Left hindlimb (tissue), 1 donor: ENCODE measurements around the gene GAK.
A peak's percentile ranks its signal among the peaks of the same experiment; 100 is the strongest.
"Not testable (repeated sequence)": the region's sequence is repeated elsewhere in the genome, so short reads cannot be mapped to it uniquely, and the experiment has no call there.

ENCODE experiments used
- DNase-seq: peaks from one replicate; pipeline ENCODE4 v3.0.0-alpha.2; 2018

Gene GAK

DNA sequence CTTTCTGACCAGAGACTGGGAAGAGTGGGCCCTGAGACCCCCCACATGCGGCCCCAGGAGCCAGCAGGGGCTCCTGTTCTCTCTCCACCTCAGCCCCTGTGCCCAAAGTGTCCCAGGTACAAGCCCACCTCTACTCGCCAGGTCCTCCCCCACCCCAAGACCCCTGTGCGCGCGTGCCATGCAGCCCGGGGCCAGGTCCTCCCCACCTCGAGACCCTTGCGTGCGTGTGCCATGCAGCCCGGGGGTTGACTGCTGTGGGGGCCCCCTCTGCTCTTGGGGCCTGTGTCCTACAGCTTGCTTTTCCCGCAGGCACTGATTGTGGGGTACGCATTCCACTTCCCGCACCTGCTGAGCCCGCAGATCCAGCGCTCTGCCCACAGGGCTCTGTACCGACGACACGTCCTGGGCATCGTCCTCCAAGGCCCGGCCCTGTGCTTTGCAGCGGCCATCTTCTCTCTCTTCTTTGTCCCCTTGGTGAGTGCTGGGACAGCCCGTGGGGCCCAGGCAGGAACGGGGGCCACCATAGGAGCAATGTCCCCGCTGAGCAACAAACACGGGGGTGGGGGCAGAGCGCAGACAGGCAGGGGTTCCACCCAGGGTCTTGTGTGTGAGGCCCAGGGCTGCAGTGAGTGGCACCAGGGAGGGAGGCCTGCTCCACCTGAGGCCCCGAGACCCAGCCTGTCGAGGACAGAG, 20.9 kb upstream of the GAK start:
- peak; percentile 24 for DNase-seq

DNA sequence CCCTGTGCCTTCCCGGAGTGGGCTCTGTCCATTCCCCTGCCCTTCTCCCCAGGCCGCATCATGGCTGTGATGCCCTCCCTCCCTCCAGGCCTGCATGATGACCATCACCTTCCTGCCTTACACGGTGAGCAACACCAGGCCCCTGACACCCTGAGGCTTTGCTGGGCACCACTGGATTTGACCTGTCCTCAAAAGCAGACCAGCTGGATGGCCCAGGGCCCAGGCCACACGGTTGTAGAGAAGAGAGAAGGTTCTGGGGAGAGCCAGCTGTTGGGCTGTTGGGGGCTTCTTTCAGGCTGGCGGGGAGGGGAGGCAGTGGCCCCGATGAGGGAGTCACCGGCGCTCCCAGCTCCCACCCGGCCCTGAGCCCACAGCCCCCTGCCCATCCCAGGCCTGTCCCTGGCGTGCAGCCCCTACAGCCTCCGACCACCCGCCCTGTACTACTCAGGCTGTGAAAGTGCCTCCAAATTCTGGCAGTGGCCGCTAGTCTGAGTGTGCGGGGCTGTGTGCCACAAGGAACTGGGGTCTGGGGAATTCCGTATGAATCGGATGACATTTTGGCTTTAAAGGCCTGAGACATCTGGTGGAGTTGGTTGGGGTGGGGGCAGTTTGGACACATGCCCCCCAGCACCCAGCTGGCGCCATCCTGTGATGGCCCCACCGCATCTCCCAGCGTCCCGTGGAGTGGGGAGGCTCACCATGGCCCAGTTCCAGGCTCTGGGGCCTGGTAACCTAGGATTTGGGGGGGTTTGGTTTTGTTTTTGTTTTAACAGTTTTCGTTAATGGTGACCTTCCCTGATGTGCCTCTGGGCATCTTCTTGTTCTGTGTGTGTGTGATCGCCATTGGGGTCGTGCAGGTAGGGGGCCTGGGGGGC, 19.7 kb upstream of the GAK start:
- peak; percentile 21 for DNase-seq

DNA sequence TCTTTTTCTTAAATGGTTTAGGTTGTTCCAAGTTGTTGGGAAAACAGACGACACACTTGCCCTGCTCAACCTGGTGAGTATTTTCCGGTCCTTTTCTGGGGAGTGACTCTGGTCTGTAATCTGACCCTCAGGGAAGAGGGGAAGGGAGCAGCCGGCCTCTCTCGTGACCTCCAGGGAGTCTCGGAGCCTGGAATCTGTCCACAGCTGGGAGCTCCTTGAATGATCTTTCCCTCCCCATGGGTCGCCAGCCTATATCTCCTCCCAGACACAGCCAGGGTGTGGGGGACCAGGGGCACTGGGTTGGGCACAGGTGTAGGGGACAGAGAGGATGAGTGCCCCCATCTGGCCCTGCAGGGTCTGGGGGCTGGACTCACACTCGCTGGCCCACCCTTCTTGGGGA, 19.1 kb upstream of the GAK start:
- peak; percentile 14 for DNase-seq

DNA sequence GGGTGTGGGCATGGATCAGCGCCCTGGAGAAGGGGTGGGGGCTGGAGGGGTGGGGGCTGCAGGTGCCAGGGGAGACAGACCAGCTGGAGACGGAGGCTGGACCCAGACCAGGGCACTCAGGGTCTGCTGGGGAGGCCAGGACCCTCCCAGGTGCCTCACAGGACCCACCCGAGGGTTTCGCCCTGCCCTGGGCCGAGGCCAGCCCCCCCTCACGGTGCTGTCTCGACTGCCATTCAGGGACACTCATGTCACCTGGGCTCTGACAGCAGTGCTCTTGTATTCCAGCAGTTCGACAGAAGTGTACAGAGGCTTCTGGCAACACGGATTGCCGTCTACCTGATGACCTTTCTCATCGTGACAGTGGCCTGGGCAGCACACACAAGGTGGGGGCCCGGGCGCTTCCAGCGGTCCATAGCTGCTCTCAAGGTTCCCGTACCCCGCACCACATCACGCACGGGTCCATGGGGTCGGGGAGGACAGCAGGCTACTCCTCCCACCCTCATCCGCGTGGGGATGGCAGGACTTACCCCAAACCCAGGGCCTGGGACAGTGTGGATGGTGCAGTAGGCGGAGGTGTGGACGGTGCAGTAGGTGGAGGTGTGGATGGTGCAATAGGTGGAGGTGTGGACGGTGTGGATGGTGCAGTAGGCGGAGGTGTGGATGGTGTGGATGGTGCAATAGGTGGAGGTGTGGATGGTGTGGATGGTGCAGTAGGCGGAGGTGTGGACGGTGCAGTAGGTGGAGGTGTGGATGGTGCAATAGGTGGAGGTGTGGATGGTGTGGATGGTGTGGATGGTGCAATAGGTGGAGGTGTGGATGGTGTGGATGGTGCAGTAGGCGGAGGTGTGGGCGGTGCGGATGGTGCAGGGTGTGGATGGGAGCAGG, 18.3 kb upstream of the GAK start:
- peak; percentile 17 for DNase-seq

DNA sequence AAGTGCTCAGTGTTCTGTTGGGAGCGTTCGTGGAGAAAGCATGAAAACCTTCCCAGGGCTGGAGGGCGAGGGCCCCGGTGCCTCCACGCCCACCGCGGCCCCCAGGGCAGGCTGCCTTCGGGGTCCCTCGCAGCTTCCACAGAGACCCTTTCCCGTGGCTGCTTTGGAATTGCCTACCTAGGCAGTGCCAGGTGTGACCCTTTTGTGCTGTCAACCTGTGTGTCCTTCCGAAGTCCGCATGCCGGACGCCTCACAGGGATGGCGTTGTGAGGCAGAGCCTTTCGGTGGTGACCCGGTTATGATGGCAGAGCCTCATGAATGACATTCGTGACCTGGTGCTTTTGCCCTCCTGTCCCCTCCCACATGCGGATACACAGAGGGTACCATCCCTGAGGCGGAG, 17.5 kb upstream of the GAK start:
- peak; percentile 17 for DNase-seq

DNA sequence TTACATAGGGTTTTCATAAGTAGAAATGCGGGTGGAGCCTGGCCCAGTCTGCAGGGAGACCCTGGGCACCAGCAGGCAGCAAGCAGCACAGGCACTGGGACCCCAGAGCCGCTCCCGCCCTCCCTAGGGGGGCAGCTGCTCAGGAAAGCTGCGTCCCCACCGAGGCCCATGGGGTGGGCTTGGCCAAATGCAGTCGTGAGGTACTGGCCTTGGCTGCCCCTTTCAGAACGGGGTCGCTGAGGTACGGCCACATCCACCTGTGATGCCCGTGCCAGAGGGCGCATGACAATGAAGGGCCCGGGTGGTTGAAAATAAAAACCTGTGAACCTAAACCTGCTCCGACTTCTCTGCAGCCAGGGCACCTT, 16.8 kb upstream of the GAK start:
- DNase-seq: peak; percentile 21

DNA sequence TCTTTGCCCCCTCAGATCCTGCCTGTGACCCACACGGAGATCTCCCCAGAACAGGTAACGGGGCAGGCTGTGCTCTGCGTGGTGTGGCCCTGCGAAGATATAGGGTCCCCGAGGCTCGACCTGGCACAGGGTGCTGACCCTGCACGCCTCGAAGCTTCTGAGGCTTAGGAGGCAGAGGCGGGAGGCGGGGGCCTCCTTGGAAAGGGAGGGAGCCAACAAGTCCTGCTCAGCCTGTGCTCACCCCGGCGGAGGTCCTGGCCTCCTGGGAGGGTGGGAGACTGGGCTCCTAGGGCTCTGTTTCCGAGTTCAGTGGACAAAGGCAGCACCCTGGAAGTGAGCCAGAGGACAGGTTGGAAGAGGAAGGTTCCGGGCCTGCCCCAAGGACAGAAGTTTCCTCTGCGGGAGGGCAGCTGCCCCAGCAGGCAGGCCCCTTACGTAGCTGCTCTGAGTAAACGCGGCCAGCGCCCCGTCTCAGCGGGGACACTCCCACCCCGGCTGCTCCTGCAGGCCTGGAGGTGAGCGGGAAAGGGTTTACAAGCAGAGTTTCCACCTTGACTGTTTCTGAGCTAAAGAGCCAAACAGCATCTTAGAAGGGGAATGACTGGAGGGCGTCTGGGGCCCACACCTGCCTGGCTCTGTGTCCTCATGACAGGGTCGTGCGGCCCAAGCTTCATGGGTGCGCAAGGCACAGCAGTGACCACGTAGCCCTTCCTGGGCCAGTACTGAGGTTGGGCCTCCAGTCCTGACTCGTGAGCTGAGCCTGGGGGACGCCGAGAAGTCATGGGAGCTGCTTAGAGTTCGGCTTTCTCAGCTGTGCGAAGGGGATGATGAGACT, 16.2 kb upstream of the GAK start:
- DNase-seq: peak; percentile 29

DNA sequence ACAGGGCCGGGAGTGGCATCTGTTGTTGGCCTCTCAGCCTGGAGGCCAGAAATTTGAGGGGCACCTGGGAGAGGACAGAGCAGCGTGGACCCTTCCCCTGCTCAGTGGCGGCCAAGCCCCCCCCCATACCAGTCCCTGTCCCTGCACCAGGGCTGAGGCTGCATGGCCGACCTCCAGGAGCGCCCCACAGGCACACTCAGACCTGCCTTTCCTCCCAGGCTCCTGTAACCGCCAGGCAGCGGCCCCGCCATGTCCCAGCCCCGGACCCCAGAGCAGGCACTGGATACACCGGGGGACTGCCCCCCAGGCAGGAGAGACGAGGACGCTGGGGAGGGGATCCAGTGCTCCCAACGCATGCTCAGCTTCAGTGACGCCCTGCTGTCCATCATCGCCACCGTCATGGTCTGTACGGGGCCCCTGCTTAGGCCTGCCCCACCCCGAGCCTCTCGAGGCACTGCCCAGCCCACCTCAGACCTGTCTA, 15.4 kb upstream of the GAK start:
- no peak for DNase-seq

DNA sequence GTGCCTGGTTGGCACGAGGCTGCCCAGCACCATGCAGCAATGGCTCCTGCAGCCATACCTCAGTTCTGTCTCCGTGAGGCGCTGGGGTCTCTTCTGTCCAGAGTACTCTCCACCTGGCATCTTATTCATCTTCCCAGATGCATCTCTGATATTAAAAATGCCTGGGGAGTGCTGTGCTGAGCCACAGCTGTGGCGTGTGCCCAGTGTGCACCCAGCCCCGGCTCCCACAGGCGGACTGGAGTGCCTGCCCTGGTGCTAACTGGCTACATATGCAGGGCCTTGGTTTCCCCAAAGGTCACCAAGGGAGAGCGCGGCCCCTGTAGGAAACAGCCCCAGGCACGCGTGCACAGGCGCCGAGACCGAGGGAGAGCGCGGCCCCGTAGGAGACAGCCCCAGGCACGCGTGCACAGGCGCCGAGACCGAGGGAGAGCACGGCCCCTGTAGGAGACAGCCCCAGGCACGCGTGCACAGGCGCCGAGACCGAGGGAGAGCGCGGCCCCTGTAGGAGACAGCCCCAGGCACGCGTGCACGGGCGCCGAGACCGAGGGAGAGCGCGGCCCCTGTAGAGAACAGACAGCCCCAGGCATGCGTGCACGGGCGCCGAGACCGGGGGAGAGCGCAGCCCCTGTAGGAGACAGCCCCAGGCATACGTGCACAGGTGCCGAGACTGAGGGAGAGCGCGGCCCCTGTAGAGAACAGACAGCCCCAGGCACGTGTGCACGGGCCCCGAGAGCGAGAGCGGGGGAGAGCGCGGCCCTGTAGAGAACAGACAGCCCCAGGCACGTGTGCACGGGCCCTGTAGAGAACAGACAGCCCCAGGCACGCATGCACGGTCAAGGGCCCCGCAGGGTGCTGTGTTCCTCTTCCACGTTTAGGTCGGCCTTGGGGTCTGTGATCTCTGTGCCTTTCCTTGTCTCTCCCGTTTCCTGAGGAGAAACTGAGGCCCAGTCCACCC, 14.7 kb upstream of the GAK start:
- peak; percentile 20 for DNase-seq

DNA sequence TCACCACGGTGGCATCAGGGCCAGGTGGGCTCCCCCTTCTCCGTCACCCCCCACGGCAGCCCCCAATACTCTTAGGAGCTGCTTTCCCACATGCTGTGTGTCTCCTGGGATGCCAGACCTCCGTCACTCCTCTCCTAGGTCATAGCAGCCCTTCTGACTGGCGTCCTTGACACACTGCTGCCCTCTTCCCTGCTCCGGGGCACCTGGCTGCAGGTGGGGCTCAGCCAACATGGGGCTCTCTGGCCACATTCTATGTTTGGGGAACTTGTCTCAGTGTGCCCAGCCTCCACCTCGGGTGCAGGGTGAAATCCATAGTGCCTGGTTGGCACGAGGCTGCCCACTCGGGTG, 14.0 kb upstream of the GAK start:
- DNase-seq: peak; percentile 22

DNA sequence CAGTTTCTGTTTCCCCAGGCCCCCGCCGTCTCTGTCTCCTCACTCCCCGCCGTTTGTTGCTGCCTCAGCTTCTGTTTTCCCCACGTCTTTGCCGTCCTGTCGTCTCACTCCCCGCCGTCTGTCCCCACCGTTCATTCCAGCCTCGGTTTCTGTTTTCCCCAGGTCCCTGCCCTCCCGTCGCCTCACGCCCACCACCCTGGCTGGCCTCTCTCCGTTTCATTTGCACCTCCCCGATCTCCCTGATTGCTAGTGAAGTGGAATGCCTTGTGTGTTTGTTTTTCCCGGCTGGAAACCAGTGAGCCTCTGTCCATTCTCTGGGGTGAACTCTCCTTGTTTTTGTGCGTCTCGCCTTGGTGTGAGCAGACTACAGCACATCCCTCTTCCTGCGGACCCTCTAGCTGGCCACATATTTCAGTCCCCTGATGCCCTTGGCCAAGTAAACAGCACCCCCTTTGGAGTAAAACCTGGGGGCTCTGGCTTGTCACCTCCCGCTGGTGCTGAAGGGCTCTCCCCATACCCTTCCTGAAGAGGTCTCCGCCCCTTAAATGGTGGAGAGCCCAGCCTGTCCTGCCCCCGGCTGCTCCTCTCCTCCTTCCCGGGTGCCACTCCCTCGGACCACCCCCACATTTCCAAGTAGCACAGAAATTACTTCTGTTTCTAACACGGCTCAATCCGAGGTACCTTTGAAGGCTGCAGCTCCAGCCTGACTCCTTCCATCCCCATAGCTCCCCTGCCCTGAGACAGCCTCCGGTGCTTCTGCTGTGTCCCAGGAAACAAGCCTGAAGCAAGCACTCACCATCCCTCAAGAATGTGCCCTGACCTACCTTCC, 13.4 kb upstream of the GAK start:
- DNase-seq: peak; percentile 8

DNA sequence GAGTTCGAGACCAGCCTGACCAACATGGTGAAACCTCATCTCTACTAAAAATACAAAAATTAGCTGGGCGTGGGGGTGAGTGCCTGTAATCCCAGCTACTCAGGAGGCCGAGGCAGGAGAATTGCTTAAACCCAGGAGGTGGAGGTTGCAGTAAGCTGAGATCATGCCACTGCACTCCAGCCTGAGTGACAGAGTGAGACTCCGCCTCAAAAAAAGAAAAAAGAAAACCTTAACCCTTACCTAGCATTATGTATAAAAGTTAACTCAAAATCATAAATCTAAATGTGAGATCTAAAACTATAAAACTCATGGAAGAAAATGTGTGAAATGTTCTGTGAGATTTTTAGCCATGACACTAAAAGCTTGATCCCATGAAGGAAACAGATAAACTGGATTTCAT, 7.4 kb upstream of the GAK start:
- not testable (repeated sequence) for DNase-seq

DNA sequence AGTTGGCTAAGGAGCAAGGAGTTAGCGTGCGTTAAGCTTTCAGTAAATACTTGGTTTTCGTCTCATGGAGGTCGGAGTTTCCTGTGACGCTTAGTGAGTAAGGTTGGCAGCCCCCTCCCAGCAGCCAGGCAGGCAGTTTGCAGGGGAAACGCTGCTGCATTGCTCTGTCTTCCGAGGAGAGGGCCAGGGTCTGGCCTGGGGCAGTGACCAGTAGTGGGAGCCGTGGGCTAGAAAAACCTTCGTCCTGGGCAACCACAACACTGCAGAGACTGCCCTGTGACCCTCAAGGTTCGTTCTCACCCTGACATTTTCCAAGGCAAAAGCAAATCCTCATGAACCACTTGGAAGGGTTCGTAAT, 576 bp upstream of the GAK start:
- no peak for DNase-seq

DNA sequence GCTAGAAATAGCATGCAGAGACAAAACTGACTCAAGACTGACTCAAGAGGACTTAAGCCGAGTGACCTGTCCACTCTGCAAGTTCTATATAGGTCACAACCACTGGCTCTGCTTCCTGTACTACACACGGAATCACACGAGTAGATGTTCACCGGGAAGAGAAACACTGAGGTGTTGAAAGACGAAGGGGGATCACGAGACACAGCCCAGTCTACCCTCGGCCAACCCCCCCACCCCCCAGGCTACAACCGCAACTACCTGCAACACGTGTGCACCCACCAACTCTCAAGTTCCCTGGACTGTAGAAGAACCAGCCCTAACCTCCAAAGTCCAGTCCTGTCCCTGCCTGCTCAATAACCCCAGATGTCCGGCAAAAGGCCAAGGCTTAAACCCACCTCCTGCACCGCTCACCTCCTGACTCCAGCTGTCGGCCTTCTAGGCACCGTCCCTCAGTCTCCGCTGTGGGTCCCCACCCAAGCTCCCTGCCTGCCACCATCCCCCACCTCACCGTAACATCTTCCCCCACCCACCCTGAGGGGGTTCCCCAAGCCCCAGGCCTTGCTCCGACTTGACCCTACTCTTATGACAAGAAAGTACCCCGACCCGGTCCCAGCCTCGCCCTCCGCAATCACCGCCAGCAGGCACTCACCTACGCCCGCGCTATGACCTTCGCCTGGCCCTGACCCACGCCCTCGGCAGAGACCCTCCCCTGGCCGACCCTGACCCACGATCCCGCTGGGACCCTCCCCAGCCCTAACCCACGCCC, 739 bp downstream of the GAK start:
- DNase-seq: peak; percentile 36

DNA sequence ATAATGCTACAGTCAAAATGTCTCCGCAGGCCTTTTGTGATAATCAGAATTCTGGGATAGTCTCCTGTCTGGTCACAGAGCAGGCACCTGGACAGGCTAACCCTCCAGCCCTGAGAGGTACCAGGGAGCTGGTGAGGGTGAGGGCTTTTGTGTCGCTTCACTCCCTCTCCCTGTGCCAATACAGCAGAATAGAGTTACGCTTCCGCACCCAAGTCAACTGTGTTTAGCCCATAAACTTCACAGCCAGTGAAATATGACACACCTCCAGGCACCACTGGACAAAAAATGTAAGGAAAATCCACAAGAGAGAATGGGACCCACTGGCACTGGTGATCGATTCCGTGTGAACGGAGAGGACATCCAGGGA, 1.3 kb downstream of the GAK start:
- peak; percentile 15 for DNase-seq

DNA sequence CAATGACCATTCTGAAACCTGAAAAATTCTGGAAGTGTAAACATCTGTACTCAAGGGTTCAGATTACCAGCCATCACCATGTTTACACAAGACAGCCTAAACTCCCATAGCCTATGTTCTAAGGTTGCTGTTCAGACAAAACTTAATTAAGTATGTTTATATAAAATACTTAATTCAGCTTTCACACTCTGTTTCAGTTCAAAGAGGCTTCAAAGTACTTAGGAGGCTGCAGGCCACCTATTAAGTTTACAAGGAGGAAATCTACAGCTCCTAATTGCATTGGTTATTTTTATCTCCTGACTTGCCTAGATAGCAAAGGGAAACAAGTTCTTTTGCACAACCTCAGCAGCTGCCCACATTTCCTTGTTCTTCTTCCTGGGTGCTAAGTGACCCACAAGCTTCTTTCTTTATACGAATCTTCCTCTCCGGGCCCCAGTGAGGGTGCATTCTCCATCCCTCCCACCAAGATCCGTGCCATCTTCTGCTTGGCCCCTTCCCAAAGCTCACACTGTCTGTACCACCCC, 2.0 kb downstream of the GAK start:
- DNase-seq: no peak

DNA sequence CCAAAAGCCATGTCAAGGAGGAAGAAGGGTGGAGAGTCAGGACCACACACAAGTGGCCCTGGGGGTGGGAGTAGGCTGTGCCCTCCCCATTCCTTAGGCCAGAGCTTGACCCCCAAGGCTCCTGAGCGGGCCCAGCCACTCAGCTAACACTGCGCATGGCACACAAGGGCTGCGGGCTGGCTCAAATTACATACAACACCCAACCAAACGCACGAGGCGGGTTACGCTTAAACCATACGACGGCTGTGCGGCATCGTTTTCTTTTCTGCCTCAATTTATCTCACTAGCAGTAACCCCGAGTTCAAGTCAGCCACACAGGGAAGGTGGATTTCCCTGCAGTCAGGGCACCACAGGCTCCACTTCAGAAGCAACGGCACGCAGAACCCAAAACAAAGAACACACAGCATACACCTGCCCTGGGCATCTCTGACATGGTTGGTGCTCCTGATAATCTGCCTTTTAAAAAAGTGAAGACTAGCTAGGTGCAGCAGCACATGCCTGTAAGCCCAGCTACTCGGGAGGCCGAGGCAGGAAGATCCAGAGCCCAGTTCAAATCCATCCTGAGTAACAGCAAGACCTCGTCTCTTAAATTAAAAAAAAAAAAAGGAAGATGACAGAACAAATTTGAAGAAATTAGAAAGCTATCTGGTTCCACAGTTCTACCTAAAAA, 2.9 kb downstream of the GAK start:
- peak; percentile 15 for DNase-seq

DNA sequence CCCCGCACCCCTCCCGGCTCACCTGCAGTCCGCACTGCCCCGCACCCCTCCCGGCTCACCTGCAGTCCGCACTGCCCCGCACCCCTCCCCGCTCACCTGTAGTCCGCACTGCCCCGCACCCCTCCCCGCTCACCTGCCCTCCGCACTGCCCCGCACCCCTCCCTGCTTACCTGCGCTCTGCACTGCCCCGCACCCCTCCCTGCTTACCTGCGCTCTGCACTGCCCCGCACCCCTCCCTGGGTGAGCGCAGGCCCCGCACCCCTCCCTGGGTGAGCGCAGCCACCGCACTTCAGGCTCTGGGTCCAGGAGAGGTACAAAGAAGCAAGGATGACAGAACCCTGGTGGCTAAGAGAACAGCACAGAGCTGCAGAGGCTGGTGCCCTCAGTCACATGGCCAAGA, 4.5 kb downstream of the GAK start:
- DNase-seq: not testable (repeated sequence)

DNA sequence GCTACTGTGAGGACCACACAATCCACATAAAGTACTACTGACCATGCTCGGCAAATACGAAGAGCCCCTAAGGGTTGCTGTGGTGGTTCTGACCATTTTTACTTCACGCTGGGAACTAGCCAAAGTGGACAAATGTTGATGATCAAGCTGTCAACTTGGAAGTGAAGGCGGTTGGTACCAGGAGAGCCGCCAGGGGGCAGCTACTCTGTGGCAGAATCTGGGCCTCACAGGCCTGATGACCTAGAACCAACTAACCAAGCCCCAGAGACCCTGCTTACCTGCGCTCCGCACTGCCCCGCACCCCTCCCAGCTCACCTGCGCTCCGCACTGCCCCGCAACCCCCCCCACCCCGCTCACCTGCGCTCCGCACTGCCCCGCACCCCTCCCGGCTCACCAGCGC, 5.6 kb downstream of the GAK start:
- DNase-seq: no peak
